CD4-positive, alpha-beta T cell treated with Interleukin-17A for 1 hour (primary cell): ENCODE data around the gene ZSCAN5C.
"Not testable (repeated sequence)": the region's sequence is repeated elsewhere in the genome, so short reads cannot be mapped to it uniquely, and the experiment has no call there.

Experiments
- DNase-seq: peaks from one replicate; pipeline ENCODE4 v3.0.0-alpha.2; 2020

The ZSCAN5C gene, protein sequence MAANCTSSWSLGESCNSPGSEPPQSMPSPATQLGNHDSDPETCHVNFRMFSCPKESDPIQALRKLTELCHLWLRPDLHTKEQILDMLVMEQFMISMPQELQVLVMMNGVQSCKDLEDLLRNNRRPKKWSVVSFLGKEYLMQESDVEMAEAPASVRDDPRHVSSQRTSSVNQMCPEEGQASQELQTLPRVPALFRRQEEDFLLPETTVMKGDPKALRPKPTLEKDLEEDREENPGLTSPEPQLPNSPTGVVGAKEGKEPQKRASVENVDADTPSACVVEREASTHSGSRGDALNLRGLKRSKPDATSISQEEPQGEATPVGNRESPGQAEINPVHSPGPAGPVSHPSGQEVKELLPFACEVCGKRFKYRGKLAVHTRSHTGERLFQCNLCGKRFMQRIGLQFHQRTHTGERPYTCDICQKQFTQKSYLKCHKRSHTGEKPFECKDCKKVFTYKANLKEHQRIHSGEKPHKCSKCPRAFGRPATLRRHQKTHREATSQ

DNA sequence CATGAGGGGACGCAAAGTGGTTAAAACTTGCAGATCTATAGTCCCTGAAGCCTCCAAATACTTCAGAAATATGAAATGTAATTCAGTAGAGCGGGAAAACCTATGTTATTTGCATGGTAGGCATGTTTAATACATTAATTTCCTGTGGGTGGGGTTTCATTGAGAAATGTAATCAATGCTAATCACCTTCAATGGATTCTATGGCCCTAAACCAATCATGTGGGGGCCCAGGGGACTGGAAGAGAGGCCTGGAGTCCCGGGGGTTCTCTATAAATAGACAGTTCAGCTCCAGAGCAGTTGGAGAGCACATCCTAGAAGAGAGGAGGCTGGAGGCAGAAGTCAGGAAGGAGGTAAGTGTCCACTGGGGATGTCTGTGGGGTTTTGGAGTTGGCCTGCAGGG, at the start of gene ZSCAN5C:
TSS of gene ZSCAN5C (plus strand) at position 301 of the 400 bp plus-strand sequence. CDS start 3,641 bp downstream, outside the sequence.
- no peak for DNase-seq

DNA sequence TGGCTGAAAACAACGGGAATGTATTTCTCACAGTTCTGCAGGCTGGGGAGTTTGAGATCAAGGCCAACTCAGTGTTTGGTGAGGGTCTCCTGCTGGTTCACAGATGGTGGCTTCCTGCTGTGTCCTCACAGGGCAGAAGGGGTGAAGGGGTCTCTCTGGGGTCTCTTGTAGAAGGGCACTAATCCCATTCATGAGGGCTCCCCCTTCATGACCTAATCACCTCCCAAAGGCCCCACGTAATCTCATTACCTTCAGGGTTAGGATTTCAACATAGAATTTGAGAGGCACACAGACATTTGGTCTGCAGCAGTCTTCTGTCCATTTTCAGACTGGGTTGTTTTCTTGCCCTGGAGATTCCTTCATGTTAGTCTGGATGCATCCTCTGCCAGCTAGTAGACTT, 49.4 kb upstream of the ZSCAN5C start:
- no peak for DNase-seq

DNA sequence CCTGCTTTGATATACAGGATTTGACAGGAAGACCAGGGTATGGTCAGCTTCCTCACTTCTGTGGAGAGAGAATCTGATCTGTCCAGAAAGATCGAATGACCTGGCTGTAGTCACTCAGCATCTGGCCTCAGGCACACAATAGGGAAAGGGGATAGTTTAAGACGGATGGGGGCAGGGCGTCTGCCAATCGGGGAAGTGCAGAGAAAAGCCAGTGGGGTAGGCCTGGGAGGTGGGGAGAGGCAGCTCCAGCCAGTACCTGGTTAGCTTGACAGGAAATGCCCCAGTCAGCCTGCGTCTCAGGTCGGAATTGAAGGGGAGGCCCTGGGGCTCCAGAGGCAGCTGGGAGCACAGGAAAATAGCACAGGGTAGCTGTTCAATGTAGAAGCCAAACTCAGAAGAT, 48.6 kb upstream of the ZSCAN5C start:
- no peak for DNase-seq

DNA sequence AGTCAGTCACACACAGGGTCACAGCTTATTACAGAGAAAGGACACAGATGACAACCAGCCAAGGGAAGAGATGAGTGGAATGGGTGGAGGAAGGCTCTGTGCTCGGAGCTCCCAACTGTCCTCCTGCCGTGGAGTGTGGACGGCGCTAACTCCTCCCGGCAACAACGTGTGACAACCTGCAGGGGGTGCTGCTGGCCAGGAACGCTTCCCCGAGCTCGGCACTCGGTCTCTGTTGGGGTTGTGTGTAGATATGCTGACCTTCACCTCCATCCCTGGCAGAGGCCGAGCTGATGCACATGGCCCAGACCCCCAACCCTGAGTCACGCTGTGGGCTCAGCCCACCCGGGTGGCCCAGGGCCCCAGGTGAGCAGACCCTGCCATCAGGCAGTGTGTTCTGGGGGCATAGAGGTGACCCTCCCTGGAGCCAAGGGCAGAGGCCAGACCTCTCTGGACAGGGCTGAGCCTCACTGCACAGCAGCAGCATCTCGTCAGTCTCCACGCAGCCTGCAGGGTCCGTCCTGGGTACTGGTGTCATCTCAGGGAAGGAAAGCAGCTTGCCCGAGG, 46.9 kb upstream of the ZSCAN5C start:
- no peak for DNase-seq

DNA sequence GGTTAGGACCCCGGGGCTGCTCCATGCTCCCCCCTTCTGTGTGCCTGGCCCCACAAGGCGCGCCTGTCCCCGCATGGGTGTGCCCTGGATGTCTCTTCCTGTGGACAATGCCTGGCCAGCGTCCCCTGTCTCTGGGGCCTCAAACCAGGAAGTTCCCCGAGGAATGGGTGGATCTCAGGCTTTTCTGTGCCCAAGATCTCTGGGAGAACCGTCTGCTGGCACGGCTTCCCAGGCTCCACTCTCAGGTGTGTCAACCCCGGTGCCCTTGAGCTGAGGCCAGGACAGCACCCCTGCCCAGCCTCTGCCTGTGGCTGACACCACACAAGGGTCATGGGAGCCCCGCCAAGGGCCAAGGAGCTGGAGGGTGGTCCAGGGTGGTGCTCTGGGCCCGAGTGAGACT, 45.3 kb upstream of the ZSCAN5C start:
- DNase-seq, result no peak

DNA sequence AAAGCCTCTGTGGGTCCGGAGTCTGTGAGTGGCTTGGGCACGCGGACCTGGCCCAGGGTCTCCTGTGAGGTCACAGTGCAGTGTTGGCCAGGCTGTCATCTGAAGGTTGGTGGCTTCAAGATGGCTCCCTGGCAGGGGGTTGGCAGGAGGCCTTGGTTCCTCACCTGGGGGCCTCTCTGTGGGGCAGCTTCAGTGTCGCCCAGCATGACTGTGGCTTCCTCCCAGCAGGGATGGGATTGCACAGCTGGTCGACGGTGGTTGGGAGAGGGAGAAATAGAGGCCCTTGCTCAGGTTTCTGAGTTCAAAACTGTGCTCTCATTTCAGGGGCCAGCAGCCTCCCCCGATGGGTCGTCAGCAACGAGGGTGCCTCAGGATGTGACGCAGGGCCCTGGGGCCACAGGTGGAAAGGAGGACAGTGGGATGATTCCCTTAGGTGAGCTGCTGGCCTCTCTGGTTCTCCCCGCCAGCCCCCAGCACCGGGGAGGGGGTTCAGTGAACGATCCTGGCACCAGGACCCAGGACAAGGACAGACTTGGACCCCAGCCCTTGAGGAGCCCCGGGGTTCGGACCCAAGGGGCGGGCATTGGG, 43.8 kb upstream of the ZSCAN5C start:
- no peak for DNase-seq

DNA sequence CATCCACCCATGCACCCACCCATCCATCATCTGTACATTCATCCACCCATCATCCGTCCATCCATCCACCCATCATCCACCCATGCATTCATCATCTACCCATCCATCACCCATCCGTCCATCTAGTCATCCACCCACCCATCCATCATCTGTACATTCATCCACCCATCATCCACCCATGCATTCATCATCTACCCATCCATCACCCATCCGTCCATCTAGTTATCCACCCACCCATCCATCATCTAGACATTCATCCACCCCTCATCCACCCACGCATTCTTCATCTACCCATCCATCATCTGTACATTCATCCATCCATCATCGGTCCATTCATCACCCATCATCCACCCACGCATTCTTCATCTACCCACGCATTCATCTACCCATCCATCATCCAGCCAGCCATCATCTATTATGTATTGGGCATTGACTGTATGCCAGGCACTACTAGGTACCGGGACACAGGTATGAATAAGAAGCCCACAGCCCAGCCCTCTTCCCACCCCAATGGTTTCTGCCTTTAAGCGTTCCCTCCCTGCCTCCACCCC, 43.0 kb upstream of the ZSCAN5C start:
- DNase-seq, result no peak

DNA sequence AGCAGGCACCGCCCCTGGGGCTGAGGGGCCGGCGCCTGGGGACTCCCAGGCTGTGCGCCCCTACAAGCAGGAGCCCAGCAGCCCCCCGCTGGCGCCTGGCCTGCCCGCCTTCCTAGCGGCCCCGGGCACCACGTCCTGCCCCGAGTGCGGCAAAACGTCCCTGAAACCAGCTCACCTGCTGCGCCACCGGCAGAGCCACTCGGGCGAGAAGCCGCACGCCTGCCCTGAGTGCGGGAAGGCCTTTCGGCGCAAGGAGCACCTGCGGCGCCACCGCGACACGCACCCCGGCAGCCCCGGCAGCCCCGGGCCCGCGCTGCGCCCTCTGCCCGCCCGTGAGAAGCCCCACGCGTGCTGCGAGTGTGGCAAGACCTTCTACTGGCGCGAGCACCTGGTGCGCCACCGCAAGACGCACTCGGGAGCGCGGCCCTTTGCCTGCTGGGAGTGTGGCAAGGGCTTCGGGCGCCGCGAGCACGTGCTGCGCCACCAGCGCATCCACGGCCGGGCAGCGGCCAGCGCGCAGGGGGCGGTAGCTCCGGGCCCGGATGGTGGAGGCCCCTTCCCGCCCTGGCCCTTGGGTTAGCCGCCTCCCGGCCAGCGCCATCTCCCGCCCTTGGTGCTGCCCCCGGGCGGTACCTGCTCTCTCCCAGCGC, 42.3 kb upstream of the ZSCAN5C start:
- no peak for DNase-seq

DNA sequence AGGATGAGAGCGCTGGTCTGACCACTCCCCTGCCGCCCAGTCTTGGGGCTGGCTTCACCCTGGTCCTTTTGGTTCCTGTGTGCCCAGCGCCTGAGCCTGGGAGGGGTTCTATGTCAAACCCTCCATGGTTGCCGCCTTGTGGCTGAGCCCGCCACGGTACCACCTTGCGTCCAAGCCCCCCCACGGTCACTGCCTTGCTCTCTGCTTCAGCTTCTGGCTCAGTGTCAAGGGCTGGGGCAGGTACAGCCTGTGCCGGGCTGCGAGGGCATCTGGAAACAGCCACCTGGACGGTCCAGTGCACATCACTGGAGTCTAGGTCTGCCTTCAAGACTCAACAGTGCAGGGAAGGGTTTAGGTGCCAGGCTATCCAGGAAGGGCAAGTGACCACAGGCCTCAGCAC, 40.5 kb upstream of the ZSCAN5C start:
- DNase-seq, result no peak

DNA sequence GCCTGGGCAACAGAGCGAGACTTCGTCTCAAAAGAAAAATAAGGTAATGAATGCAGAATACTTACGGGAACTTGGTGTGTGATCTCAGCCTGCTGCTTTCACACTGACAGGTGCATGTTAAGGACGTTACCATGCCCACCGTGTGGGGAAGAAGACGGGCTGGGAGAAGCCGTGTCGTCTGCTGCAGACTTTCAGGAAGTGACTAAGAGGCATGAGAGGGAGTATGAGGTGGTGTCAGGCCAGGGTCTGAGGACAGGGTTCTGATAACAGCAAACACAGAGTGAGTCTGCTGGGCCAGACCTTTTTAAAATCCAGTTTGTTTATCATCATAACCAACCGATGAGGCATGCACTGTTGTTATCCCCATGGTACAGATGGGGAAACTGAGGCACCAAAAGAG, 39.8 kb upstream of the ZSCAN5C start:
- no peak for DNase-seq

DNA sequence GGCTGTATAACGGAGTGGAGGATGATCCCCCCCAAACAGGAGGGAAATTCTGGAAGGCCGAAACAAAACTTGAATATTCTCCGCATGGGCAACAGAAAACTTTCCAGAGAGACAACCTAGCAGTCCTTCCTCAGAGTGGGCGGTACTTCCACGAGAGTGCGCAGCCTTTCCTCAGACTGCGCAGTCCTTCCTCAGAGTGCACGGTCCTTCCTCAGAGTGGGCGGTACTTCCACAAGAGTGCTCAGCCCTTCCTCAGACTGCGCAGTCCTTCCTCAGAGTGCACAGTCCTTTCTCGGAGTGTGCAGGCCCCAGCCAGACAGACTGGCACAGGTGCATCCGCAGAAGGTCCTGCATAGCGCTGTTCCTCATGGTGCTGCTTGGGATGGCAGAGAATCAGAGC, 39.0 kb upstream of the ZSCAN5C start:
- DNase-seq, result no peak

DNA sequence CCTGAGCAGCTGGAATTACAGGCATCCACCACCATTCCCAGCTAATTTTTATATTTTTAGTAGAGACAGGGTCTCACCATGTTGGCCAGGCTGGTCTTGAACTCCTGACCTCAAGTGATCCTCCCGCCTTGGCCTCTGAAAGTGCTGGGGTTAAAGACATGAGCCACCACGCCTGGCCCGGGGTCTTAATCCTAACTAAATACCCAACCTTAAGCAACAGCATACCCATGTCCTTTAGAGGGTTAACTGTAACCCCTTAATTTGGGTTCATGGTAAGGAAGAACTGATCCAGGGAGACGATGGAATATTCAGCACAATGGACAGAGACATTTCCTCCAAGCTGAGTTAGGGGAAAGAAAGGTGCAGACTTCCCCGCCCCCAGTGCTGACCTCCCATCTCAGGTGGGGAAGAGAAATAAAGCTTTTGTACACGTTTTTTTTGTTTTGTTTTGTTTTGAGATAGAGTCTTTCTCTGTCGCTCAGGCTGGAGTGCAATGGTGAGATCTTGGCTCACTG, 35.0 kb upstream of the ZSCAN5C start:
- no peak for DNase-seq

DNA sequence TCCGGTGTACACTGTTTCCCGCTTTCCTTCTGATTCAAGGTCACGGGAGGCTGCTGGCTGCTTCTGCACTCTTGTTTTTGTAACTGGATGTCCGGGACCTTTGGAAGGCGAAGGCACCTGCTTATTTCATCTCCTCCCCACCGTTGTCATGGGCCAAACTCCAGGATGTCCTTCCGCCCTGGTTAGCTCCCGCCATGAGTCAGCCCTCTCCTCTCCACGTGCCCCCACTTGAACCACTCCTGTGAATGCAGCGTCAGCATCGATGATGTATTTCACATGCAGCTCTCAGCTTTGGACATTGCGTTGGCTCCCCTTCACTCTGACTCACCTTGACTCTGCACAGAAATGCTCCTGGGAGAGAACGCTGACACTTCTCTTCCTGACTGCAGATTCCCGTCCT, 31.8 kb upstream of the ZSCAN5C start:
- DNase-seq, result no peak

DNA sequence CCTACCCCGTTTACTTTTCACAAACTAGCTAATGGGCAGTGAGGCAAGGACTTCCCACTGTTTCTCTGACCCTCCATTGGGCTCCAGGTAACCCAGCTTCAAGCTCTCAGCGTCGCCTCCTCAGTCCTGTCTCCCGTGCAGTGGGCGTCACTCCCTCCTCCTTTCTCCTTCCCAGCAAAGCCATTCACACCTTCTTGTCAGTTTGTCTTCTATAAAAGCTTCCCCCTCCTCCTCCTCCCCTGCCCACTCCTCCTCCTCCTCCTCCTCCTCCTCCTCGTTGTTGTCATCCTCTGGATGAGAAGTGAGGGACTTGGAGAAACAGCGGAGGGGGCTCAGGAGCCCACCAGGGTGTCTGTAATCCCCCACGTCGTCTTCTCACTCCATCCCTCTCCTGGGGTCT, 28.0 kb upstream of the ZSCAN5C start:
- DNase-seq, result no peak

DNA sequence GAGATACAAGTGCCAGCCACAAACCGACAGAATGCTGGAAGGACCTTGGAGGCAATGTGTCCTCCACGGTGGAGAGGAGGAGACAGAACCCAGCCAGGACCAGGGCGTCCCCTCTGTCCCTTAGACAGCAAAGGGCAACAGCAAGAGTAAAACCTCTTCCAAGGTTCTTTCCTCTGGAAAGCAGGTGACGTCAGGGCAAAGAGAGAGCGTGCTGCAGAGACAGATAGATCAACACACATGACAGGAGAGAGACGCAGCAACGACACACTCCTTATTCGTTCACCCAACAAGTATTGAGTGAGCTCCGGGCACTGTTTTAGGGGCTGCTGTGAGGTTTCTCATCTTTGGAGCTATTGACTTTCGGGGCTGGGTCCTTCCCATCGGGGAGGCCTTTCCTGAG, 27.5 kb upstream of the ZSCAN5C start:
- DNase-seq, result no peak

DNA sequence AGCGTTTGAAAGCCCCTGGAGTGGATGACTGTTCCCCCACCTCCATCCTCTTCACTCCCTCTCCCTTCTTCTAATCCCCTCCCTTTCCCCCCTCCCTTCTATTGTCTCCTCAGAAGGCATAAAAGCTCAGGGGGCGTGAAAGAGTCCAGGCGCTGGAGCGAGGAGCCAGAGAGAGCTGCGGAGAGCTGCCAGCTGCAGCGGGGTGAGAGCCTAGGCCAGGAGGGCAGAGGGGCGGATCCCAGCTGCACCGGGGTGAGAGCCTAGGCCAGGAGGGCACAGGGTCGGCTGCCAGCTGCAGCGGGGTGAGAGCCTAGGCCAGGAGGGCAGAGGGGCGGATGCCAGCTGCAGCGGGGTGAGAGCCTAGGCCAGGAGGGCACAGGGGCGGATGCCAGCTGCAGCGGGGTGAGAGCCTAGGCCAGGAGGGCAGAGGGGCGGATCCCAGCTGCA, 26.2 kb upstream of the ZSCAN5C start, which contains the start of gene GALP:
TSS of gene GALP (plus strand) at position 148 of the 447 bp plus-strand sequence. CDS start 1,101 bp downstream, outside the sequence.
- DNase-seq, result not testable (repeated sequence)

DNA sequence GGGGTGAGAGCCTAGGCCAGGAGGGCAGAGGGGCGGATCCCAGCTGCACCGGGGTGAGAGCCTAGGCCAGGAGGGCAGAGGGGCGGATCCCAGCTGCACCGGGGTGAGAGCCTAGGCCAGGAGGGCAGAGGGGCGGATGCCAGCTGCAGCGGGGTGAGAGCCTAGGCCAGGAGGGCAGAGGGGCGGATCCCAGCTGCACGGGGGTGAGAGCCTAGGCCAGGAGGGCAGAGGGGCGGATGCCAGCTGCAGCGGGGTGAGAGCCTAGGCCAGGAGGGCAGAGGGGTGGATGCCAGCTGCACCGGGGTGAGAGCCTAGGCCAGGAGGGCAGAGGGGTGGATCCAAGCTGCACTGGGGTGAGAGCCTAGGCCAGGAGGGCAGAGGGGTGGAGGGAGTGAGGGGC, 25.8 kb upstream of the ZSCAN5C start:
- not testable (repeated sequence) for DNase-seq

DNA sequence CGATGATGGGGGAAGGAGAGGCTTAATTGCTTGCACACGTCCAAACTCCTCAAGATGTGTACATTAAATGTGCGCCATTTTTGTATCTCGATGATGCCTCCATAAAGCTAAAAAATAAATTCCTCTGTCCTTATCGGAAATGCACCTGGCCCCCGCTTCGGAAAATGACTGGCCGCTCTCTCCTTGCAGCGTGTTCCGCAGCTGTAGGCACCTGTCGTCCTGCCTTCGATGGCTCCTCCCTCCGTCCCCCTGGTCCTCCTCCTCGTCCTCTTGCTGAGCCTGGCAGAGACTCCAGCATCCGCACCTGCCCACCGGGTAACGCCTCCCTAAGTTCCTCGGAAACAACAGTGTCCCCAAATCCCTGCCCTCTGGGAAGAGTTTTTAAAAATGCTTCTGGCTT, 25.2 kb upstream of the ZSCAN5C start:
- DNase-seq, result no peak

DNA sequence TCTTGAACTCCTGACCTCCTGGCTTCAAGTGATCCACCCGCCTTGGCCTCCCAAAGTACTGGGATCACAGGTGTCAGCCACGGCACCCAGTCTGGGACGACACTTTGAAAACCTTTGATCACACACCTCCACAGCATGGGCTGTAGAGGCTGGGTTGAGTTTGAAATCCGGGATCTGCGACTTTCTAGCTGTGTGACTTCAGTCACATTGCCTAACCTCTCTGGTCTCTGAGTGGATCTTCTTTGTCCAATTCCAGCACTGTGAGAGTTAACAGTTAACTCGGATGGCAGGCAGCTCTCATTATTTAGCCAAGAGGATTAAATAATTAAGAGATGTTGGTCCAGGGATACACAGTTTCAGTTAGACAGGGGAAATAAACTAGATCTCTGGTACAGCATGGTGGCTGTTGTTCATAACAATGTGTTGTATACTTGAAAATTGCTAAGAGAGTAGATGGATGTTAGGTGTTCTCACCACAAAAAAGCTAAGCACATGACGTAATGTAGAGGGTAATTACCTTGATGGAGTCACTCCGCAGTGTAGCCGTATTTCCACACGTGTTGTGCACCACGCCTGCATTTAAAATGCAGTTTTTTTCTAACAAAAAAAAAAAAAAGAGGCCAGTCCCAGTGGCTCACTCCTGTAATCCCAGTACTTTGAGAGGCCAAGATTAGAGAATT, 24.4 kb upstream of the ZSCAN5C start:
- DNase-seq, result no peak

DNA sequence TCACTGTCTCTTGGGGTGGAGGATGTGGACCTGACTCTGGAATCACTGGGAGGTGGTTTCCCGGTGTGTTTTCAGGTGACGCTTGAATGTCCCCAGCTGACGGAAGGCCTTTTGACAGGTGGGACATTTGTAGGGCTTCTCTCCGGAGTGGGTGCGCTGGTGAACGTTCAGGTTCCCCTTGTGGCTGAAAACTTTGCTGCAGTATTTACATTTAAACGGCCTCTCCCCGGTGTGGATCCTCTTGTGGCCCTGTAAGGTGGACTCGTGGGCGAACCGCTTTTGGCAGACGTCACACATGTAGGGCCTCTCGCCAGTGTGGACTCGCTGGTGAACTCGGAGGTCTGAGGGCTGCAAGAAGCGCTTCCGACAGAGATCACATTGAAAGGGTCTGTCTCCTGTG, 12.3 kb upstream of the ZSCAN5C start:
- DNase-seq, result no peak

DNA sequence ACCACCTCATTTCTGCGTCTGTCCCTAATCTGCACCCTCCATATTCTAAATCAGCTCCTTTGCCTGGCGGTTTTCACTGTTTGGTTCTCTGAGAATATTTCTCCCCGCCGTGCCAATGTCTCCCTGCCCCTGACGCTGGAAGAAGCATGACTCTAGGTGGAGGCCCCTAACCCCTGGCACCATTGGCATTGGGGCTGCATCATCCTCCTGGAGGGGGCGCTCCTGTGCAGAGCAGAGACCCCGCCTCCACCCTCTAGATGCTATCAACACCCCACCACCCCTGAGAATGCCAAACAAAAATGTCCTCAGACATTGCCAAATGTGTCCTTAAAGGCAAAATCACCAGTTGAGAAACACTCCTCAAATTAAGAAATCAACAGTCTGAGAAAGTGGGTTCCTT, 11.0 kb upstream of the ZSCAN5C start:
- DNase-seq, result no peak

DNA sequence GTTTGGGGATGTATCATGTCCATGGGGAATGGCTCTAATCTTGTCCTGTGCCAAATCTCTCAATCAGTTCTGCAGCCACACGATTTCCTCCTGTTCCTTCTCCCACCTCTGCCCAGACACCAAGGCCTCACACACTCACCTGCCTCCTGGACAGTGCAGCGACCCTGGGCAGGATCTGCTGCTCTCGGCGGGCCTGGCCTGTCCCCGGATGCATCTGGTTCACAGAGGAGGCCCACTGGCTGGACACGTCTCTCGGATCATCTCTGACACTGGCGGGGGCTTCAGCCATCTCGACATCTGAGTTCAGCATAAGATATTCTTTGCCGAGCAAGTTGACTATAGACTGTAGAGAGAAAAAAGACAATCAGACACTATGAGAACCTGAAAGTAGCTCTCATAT, 10.4 kb upstream of the ZSCAN5C start:
- no peak for DNase-seq
